ENCODE measurements around the gene HBG2. TPM values are rescaled to one million over a fixed set of nuclear protein-coding genes. Genes with fewer than 3 reads are reported as not detected.

HBG2 gene
- total RNA-seq, 2 experiments from 2014 or later = not detected

DNA sequence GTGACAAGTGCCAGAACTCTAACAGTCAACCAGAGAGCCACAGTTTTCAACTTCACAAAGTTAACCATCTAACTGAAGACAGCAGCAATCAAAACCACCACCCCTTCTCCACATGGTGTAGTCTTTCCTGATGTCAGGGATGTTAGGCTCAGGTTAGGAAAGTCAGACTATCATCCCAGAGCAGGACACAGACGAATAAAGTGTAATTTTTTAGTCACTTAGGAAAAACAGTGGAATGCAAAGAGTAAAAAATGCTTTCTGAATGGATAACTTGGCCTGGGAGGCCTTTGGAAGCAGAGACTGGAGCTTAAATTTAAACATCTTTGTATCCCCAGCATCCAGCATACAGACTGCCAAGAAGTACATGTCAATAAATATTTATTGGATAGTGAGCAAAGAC lies 31.8 kb upstream of the HBG2 start:
- H3K27me3 Mint-ChIP-seq = peaks cover 1% of the 10 kb centered on the region
- H3K9me3 Mint-ChIP-seq = no peaks in the 10 kb centered on the region
- TF ChIP-seq, protein P1, sequence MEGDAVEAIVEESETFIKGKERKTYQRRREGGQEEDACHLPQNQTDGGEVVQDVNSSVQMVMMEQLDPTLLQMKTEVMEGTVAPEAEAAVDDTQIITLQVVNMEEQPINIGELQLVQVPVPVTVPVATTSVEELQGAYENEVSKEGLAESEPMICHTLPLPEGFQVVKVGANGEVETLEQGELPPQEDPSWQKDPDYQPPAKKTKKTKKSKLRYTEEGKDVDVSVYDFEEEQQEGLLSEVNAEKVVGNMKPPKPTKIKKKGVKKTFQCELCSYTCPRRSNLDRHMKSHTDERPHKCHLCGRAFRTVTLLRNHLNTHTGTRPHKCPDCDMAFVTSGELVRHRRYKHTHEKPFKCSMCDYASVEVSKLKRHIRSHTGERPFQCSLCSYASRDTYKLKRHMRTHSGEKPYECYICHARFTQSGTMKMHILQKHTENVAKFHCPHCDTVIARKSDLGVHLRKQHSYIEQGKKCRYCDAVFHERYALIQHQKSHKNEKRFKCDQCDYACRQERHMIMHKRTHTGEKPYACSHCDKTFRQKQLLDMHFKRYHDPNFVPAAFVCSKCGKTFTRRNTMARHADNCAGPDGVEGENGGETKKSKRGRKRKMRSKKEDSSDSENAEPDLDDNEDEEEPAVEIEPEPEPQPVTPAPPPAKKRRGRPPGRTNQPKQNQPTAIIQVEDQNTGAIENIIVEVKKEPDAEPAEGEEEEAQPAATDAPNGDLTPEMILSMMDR (IDR thresholded peaks at IDR 0.05) = no peak
- no peaks in the 10 kb centered on the region for H3K4me1 Mint-ChIP-seq (ENCODE audit: low read depth)
- CTCF ChIA-PET = no interaction called here
- H3K36me3 Mint-ChIP-seq (ENCODE audit: low read depth) = no peaks in the 10 kb centered on the region
- DNase-seq = no peak
- intact Hi-C loops (cut with micrococcal nuclease) = loop anchor here (10.0 kb wide), 1 partner anchor 162 kb away; no protein-coding TSS in a partner anchor
- POLR2A ChIA-PET = no interaction called here
- ATAC-seq = no peak
- H3K27ac Mint-ChIP-seq = no peak overlapping the region
- no peak overlapping the region for H3K4me3 Mint-ChIP-seq

DNA sequence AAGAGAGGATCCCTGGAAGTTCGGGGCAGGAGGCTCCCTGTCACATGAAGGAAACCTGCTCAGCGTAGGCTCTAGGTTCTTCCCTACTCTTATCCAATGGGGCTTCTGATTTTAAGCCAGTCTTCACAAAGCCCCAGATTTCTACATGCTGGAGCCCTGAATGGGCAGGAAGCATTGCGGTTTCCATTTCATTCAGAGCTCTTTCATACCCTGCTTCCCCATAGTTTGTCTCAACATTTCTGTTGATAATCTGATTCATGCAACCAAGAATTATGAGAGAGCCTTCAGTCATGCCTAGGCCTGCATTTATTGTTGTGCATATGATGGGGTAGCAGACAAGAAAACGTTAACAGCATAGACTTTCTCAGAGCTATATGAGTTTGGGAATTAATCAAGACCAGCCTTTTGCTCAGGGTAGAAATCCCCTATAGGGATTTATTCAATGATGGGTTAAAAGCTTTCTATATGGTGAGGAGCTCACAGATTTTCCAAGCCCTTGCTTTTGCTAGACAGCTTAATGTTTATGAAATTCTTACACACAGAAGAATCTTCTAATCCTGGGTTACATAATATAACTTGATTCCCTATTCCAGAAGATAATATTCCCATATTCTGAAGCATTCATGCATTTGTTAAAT lies 31.2 kb upstream of the HBG2 start:
- TF ChIP-seq, protein P1 (IDR thresholded peaks at IDR 0.05) = no peak
- ChIA-PET POLR2A (no interaction called here), CTCF (no interaction called here)
- Mint-ChIP-seq H3K36me3 (ENCODE audit: low read depth) (no peaks in the 10 kb centered on the region), H3K27ac (no peak overlapping the region), H3K4me3 (no peak overlapping the region), H3K4me1 (ENCODE audit: low read depth) (no peaks in the 10 kb centered on the region), H3K27me3 (peaks cover 1% of the 10 kb centered on the region), H3K9me3 (no peaks in the 10 kb centered on the region)
- intact Hi-C loops (cut with micrococcal nuclease) = loop anchor here (10.0 kb wide), 1 partner anchor 161 kb away; no protein-coding TSS in a partner anchor
- DNase-seq = no peak
- no peak for ATAC-seq

DNA sequence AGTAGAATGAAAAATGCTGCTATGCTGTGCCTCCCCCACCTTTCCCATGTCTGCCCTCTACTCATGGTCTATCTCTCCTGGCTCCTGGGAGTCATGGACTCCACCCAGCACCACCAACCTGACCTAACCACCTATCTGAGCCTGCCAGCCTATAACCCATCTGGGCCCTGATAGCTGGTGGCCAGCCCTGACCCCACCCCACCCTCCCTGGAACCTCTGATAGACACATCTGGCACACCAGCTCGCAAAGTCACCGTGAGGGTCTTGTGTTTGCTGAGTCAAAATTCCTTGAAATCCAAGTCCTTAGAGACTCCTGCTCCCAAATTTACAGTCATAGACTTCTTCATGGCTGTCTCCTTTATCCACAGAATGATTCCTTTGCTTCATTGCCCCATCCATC lies 30.1 kb upstream of the HBG2 start:
- TF ChIP-seq, protein P1 (IDR thresholded peaks at IDR 0.05) = no peak
- H3K4me1 Mint-ChIP-seq (ENCODE audit: low read depth) = no peaks in the 10 kb centered on the region
- intact Hi-C loops (cut with micrococcal nuclease) = loop anchor here (10.0 kb wide), 1 partner anchor 160 kb away; no protein-coding TSS in a partner anchor
- H3K4me3 Mint-ChIP-seq = no peak overlapping the region
- DNase-seq (no peak), ATAC-seq (no peak)
- H3K9me3 Mint-ChIP-seq = no peaks in the 10 kb centered on the region
- CTCF ChIA-PET = no interaction called here
- H3K27me3 Mint-ChIP-seq = peaks cover 4% of the 10 kb centered on the region
- no peaks in the 10 kb centered on the region for H3K36me3 Mint-ChIP-seq (ENCODE audit: low read depth)
- H3K27ac Mint-ChIP-seq = no peak overlapping the region
- POLR2A ChIA-PET = no interaction called here

- CTCF ChIA-PET = no interaction called here
- Mint-ChIP-seq H3K9me3 (no peaks in the 10 kb centered on the region), H3K27ac (no peak overlapping the region), H3K27me3 (peaks cover 4% of the 10 kb centered on the region), H3K36me3 (ENCODE audit: low read depth) (no peaks in the 10 kb centered on the region), H3K4me3 (no peak overlapping the region), H3K4me1 (ENCODE audit: low read depth) (no peaks in the 10 kb centered on the region)
- DNase-seq (no peak), ATAC-seq (no peak)
- POLR2A ChIA-PET = no interaction called here
- intact Hi-C loops (cut with micrococcal nuclease) = loop anchor here (10.0 kb wide), 1 partner anchor 159 kb away; no protein-coding TSS in a partner anchor
- TF ChIP-seq, protein P1 (IDR thresholded peaks at IDR 0.05) = no peak
Measured at GRCh38 chr11:5283882-5284281, 29.3 kb upstream of the HBG2 start.

DNA sequence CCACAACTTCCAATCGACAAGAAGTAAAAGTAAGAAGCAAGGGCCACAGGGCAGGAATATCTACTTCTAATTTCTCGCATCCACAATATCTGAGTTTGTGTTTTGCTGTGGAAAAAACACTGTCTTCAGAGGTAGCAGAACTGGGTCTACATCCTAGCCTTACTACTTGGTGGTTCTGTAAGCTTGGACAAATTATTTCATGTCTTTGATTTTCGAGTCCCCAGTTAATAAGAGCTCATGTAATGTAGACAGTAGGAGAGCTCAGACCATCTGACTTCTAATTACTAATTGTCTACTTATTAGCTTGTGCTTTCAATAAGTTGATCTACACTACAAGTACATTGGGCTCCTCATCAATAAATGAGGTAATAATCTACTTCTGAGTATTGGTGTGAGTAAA lies 28.5 kb upstream of the HBG2 start:
- ChIA-PET POLR2A (no interaction called here), CTCF (no interaction called here)
- intact Hi-C loops (cut with micrococcal nuclease) = loop anchor here (10.0 kb wide), 1 partner anchor 158 kb away; no protein-coding TSS in a partner anchor
- no peaks in the 10 kb centered on the region for H3K9me3 Mint-ChIP-seq
- no peak for DNase-seq
- H3K4me3 Mint-ChIP-seq = no peak overlapping the region
- H3K36me3 Mint-ChIP-seq (ENCODE audit: low read depth) = no peaks in the 10 kb centered on the region
- TF ChIP-seq, protein P1 (IDR thresholded peaks at IDR 0.05) = no peak
- ATAC-seq = no peak
- H3K27me3 Mint-ChIP-seq = peaks cover 4% of the 10 kb centered on the region
- H3K27ac Mint-ChIP-seq = no peak overlapping the region
- H3K4me1 Mint-ChIP-seq (ENCODE audit: low read depth) = no peaks in the 10 kb centered on the region

Measured in activated CD8-positive, alpha-beta T cell treated with anti-CD3 and anti-CD28 coated beads for 36 hours (primary cell).